OCI-LY7 (cell line): Measurements from ENCODE around the gene LDLRAD4. TPM values are rescaled to one million over a fixed set of nuclear protein-coding genes. Genes with fewer than 3 reads are reported as not detected.
A peak's percentile ranks its signal among the peaks of the same experiment; 100 is the strongest.

Experiments
- BruUV-seq: library from RNA; stranded (reverse); fragments of 400-500 nt; replicated peaks from 2 replicates; lab custom pipeline; 2021; lab: Mats Ljungman, UMichigan
- CTCF ChIA-PET: fragments of 300-600 bp; sonication (Branson Sonifier 250); formaldehyde crosslinking; loops from one replicate; lab custom pipeline; 2022; ENCODE audit warnings: antibody characterized with exemption; ENCODE audit not compliant: unreplicated experiment; lab: Charles Lee
- POLR2A ChIA-PET: fragments of 300-600 bp; sonication (Branson Sonifier 250); formaldehyde crosslinking; loops from one replicate; lab custom pipeline; 2022; ENCODE audit warnings: antibody characterized with exemption; lab: Charles Lee
- DNase-seq: peaks from one replicate; pipeline ENCODE4 v3.0.0-alpha.2; 2015; ENCODE audit warnings: low spot score
- H2AFZ ChIP-seq: fragments of 200-600 bp; sonication (generic), shearing (Covaris generic); 2 replicates; pipeline ENCODE4 v1.6.1; 2014; ENCODE audit warnings: mild to moderate bottlenecking, antibody characterized with exemption, low read length, moderate library complexity
- H3K27ac ChIP-seq: fragments of 200-600 bp; sonication (generic); 2 replicates; pipeline ENCODE4 v1.5.1; 2014; ENCODE audit warnings: mixed run types, low read depth, mild to moderate bottlenecking, moderate library complexity, low read length, inconsistent platforms; ENCODE audit not compliant: poor library complexity, severe bottlenecking
- H3K36me3 ChIP-seq: fragments of 200-600 bp; sonication (generic); 2 replicates; pipeline ENCODE4 v1.6.1; 2014; ENCODE audit warnings: mild to moderate bottlenecking, antibody characterized with exemption, low read length, moderate library complexity, mixed read lengths; ENCODE audit not compliant: insufficient read depth
- H3K4me1 ChIP-seq: fragments of 200-600 bp; sonication (generic); 2 replicates; pipeline ENCODE4 v1.5.1; 2014; ENCODE audit warnings: mild to moderate bottlenecking, low read length; ENCODE audit not compliant: insufficient read depth, poor library complexity, severe bottlenecking
- H3K4me2 ChIP-seq: fragments of 200-600 bp; sonication (generic); 2 replicates; pipeline ENCODE4 v1.6.1; 2014; ENCODE audit warnings: mild to moderate bottlenecking, low read length
- H3K4me3 ChIP-seq: fragments of 200-600 bp; sonication (generic); 2 replicates; pipeline ENCODE4 v1.5.1; 2014; ENCODE audit warnings: mild to moderate bottlenecking, low read depth, low read length; ENCODE audit not compliant: poor library complexity, severe bottlenecking
- H3K79me2 ChIP-seq: fragments of 200-600 bp; sonication (generic); 2 replicates; pipeline ENCODE4 v1.6.1; 2016; ENCODE audit warnings: low read depth, mild to moderate bottlenecking, low read length, moderate library complexity, mixed read lengths; ENCODE audit not compliant: insufficient read depth
- H3K9me2 ChIP-seq: fragments of 200-600 bp; sonication (generic); 2 replicates; pipeline ENCODE4 v1.6.1; 2016; ENCODE audit warnings: mild to moderate bottlenecking, low read length, mixed read lengths; ENCODE audit not compliant: insufficient read depth
- H3K9me3 ChIP-seq: fragments of 200-600 bp; sonication (generic); 2 replicates; pipeline ENCODE4 v1.6.1; 2014; ENCODE audit warnings: mild to moderate bottlenecking, mixed run types, low read length, mixed read lengths
- H4K20me1 ChIP-seq: fragments of 200-600 bp; sonication (generic); 2 replicates; pipeline ENCODE4 v1.6.1; 2014; ENCODE audit warnings: mild to moderate bottlenecking, antibody characterized with exemption, low read length, moderate library complexity, mixed read lengths; ENCODE audit not compliant: insufficient read depth
- CTCF ChIP-seq: fragments of 200-600 bp; sonication (generic); conservative IDR thresholded peaks from 2 replicates; pipeline ENCODE4 v1.5.1; 2014; ENCODE audit warnings: mild to moderate bottlenecking, antibody characterized with exemption, low read length, moderate library complexity, mixed read lengths
- EZH2phosphoT487 ChIP-seq: fragments of 200-600 bp; sonication (generic); IDR thresholded peaks from 2 replicates; pipeline ENCODE4 v1.6.1; 2018; ENCODE audit warnings: low read depth, borderline replicate concordance, mild to moderate bottlenecking, mixed run types, antibody characterized with exemption, low read length, moderate library complexity, mixed read lengths
- intact Hi-C: fragments of 100-400 bp; cut with micrococcal nuclease; formaldehyde crosslinking; loops from one replicate; pipeline ENCODE4 v1.10.0; 2022; ENCODE audit not compliant: unreplicated experiment
- total RNA-seq, 2 experiments: library from RNA; depleted of rRNA in 1 of 2; stranded (reverse); fragments of >200 nt in 1 of 2; shearing (Covaris generic) in 1 of 2; gene quantifications; 2 replicates each; pipeline ENCODE4 v1.2.3, GENCODE V29; 2014 to 2022

LDLRAD4 gene
- total RNA-seq, 2 experiments from 2014 or later, result 26.2 to 43.8 TPM

- no TSS peak for BruUV-seq
- Histone ChIP-seq H3K36me3 (no peaks in the 10 kb centered on the region), H3K9me3 (no peaks in the 10 kb centered on the region), H3K27ac (no peak overlapping the region), H3K9me2 (no peaks in the 10 kb centered on the region), H2AFZ (no peak overlapping the region), H3K79me2 (no peaks in the 10 kb centered on the region), H3K4me2 (no peak overlapping the region), H4K20me1 (no peaks in the 10 kb centered on the region), H3K4me1 (peaks cover 20% of the 10 kb centered on the region), H3K4me3 (no peak overlapping the region)
- ChIA-PET CTCF (no interaction called here), POLR2A (no interaction called here)
- no peak for DNase-seq
- TF ChIP-seq CTCF (no peak), EZH2phosphoT487 (no peak)
- intact Hi-C loops, result loop anchor here (10.0 kb wide), 2 partner anchors 120 to 320 kb away; partner anchors contain the start of gene LDLRAD4
Observed at GRCh38 chr18:13534631-13535030, 316.1 kb downstream of the LDLRAD4 start.

GRCh38 chr18:13536578-13536977 is 318.0 kb downstream of the LDLRAD4 start:
- Histone ChIP-seq H3K4me3 (no peak overlapping the region), H3K4me1 (peaks cover 22% of the 10 kb centered on the region), H2AFZ (no peak overlapping the region), H3K79me2 (no peaks in the 10 kb centered on the region), H3K9me2 (no peaks in the 10 kb centered on the region), H4K20me1 (no peaks in the 10 kb centered on the region), H3K9me3 (no peaks in the 10 kb centered on the region), H3K27ac (no peak overlapping the region), H3K4me2 (no peak overlapping the region), H3K36me3 (no peaks in the 10 kb centered on the region)
- intact Hi-C loops, result loop anchor here (10.0 kb wide), 2 partner anchors 122 to 322 kb away; partner anchors contain the start of gene LDLRAD4
- POLR2A ChIA-PET, result interaction anchor here (0.6 to 1.5 kb wide), 5 partner anchors 12 to 96 kb away, joined by 3 to 4 read pairs (median 3); no protein-coding TSS in a partner anchor
- no peak for DNase-seq
- no TSS peak for BruUV-seq
- TF ChIP-seq EZH2phosphoT487 (no peak), CTCF (no peak)
- CTCF ChIA-PET, result interaction anchor here (0.5 kb wide), 1 partner anchor 238 kb away, joined by 4 read pairs; no protein-coding TSS in a partner anchor

GRCh38 chr18:13537022-13537780 is 318.6 kb downstream of the LDLRAD4 start:
- Histone ChIP-seq H4K20me1 (no peaks in the 10 kb centered on the region), H3K79me2 (no peaks in the 10 kb centered on the region), H3K9me2 (no peaks in the 10 kb centered on the region), H3K27ac (no peak overlapping the region), H2AFZ (no peak overlapping the region), H3K4me2 (peak overlapping the region; percentile 40), H3K4me3 (no peak overlapping the region), H3K9me3 (no peaks in the 10 kb centered on the region), H3K4me1 (peaks cover 22% of the 10 kb centered on the region), H3K36me3 (no peaks in the 10 kb centered on the region)
- intact Hi-C loops, result loop anchor here (10.0 kb wide), 2 partner anchors 122 to 322 kb away; partner anchors contain the start of gene LDLRAD4
- no TSS peak for BruUV-seq
- ChIA-PET CTCF (no interaction called here), POLR2A (interaction anchor here (0.7 kb wide), 1 partner anchor 95 kb away, joined by 3 read pairs; no protein-coding TSS in a partner anchor)
- TF ChIP-seq CTCF, result no peak
- TF ChIP-seq EZH2phosphoT487, result no peak
- DNase-seq, result no peak
